ENCODE measurements around the gene TOGARAM2.

The TOGARAM2 gene

GRCh38 chr2:29050591-29050990, 69.5 kb downstream of the TOGARAM2 start:
- no peak overlapping the region for H3K27ac ChIP-seq
- TF ChIP-seq CTCF (conservative IDR thresholded peaks at IDR 0.05), result no peak
- no peak for TF ChIP-seq ZFX (IDR thresholded peaks at IDR 0.05)

- H3K27ac ChIP-seq, result no peak overlapping the region
- no peak for TF ChIP-seq CTCF (conservative IDR thresholded peaks at IDR 0.05)
- no peak for TF ChIP-seq ZFX (IDR thresholded peaks at IDR 0.05)
These were observed 70.6 kb downstream of the TOGARAM2 start for GRCh38 chr2:29051730-29052129.

GRCh38 chr2:29052807-29053206, 71.7 kb downstream of the TOGARAM2 start:
- H3K27ac ChIP-seq, result no peak overlapping the region
- TF ChIP-seq ZFX (IDR thresholded peaks at IDR 0.05) (no peak), CTCF (conservative IDR thresholded peaks at IDR 0.05) (no peak)

- no peak overlapping the region for H3K27ac ChIP-seq
- no peak for TF ChIP-seq ZFX (IDR thresholded peaks at IDR 0.05)
These were observed 72.1 kb downstream of the TOGARAM2 start for GRCh38 chr2:29053223-29053622.

GRCh38 chr2:29053670-29054400, 72.7 kb downstream of the TOGARAM2 start:
- H3K27ac ChIP-seq, result no peak overlapping the region
- TF ChIP-seq ZFX (IDR thresholded peaks at IDR 0.05), result no peak
- no peak; the same call in 1 of the 2 replicates for TF ChIP-seq CTCF (conservative IDR thresholded peaks at IDR 0.05)

- TF ChIP-seq ZFX (IDR thresholded peaks at IDR 0.05), result no peak
- no peak overlapping the region for H3K27ac ChIP-seq
These were observed 73.3 kb downstream of the TOGARAM2 start for GRCh38 chr2:29054430-29054829.

GRCh38 chr2:29055601-29056000, 74.5 kb downstream of the TOGARAM2 start:
- no peak overlapping the region for H3K27ac ChIP-seq
- no peak for TF ChIP-seq ZFX (IDR thresholded peaks at IDR 0.05)

GRCh38 chr2:29056452-29056851, 75.4 kb downstream of the TOGARAM2 start:
- no peak for TF ChIP-seq CTCF (conservative IDR thresholded peaks at IDR 0.05)
- no peak for TF ChIP-seq ZFX (IDR thresholded peaks at IDR 0.05)
- H3K27ac ChIP-seq, result no peak overlapping the region

- no peak for TF ChIP-seq ZFX (IDR thresholded peaks at IDR 0.05)
- TF ChIP-seq CTCF (conservative IDR thresholded peaks at IDR 0.05), result no peak
- no peak overlapping the region for H3K27ac ChIP-seq
These were observed 75.9 kb downstream of the TOGARAM2 start for GRCh38 chr2:29057006-29057405.
